NCI-H187 treated with DMSO at 0.1 percent for 48 hours (cell line): ENCODE data around the gene NRIP1.

Experiments used
- DNase-seq: peaks from one replicate; lab custom pipeline; 2025; lab: John Stamatoyannopoulos, UW

NRIP1 gene, protein sequence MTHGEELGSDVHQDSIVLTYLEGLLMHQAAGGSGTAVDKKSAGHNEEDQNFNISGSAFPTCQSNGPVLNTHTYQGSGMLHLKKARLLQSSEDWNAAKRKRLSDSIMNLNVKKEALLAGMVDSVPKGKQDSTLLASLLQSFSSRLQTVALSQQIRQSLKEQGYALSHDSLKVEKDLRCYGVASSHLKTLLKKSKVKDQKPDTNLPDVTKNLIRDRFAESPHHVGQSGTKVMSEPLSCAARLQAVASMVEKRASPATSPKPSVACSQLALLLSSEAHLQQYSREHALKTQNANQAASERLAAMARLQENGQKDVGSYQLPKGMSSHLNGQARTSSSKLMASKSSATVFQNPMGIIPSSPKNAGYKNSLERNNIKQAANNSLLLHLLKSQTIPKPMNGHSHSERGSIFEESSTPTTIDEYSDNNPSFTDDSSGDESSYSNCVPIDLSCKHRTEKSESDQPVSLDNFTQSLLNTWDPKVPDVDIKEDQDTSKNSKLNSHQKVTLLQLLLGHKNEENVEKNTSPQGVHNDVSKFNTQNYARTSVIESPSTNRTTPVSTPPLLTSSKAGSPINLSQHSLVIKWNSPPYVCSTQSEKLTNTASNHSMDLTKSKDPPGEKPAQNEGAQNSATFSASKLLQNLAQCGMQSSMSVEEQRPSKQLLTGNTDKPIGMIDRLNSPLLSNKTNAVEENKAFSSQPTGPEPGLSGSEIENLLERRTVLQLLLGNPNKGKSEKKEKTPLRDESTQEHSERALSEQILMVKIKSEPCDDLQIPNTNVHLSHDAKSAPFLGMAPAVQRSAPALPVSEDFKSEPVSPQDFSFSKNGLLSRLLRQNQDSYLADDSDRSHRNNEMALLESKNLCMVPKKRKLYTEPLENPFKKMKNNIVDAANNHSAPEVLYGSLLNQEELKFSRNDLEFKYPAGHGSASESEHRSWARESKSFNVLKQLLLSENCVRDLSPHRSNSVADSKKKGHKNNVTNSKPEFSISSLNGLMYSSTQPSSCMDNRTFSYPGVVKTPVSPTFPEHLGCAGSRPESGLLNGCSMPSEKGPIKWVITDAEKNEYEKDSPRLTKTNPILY (N-terminal part only)

DNA sequence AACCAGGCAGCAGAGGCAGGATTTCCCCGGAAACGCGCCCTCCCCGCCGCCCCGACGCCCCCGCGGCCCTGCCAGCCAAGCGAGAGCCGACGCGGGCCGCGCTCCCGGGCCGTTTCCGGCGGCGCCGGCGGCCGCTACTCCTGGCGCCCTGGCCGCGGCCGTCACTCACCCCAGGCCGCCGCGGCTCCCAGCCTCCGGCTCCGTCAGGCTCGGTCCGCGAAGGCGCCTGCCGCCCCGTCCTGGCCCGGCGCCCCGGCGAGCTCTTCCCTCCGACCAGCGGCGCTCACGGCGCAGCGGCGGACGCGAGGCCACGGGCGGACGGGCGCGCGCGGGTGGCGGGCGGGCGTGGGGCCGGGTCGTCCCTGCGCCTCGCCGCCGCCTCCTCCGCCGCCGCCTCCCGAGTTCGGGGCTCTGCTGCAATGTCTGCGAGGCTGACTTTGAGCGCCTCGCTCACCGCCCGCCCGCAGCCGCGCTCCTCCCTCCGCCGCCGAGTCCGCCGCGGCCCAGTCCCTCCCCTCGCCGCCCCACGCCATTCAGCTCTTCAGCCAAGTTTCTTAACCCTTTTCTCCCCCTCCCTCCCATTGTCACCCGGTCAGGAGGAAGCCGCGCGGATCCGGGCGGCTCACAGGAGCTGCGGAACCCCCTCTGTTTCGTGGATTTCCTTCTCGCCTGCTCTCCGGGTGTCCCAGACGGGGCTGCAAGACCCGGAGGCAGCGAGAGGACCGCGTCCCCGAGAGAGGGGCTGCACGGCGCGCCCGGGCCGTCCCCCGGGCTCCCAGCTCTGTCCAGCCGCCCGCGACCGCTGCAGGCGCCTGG lies at the start of gene NRIP1:
Gene NRIP1, minus strand, starts transcription at position 425 of the 816 bp plus-strand sequence. CDS start 96,808 bp downstream, outside the sequence.
- no peak for DNase-seq

DNA sequence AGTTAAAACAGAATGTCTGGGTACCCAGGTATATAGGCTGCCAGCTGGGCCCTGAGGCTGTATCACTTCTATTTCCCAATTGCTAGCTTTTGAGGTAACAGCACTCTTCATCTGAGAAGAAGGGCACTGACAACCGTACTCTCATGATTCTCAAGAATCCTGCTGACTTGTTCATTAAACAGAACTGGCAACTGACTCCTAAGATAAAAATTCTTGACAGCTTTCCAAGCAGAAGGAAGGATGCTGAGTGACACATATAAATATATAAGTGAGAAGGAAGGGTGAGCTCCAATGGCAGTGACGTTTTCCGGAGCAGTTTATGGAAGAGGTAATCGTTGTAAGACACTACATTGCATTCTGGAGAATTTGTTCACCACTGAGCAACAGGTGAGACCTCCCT lies 48.1 kb upstream of the NRIP1 start:
- no peak for DNase-seq

DNA sequence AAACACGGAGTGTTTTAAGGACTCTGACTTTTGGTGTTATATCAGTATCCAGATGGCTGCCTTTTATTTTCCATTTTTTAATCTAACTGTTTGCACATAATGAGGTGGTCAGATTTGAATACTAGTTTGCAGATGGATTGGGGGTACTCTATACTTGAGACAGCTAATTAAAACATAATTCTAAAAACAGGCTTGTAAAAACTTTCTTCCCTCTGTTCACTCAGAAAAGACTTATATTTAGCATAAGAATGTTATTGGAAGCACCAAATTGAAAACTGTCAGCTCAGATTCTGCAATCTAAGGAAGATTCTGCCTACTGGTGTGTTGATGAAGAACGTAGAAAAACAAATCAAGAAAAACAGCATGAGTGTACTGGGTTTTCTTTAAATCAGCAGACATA lies 44.0 kb upstream of the NRIP1 start:
- DNase-seq: no peak

DNA sequence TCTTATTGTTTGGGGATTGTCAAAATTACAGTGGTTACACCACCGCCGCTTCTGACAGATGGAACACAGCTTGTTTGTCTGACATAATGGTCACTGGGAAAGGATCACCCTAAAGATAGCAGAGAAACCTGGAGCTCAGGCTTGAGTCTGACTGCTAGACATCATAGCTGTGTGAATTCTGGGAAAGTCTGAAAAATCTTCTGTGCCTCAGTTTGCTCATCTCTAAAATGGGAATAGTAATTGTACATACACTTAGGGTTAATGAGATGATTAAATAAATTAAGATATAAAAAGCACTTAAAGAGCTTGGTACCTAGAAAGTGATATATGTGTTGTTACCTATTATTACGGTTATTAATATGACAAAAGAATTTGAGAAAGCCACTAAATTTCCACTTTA lies 39.7 kb upstream of the NRIP1 start:
- DNase-seq: no peak

DNA sequence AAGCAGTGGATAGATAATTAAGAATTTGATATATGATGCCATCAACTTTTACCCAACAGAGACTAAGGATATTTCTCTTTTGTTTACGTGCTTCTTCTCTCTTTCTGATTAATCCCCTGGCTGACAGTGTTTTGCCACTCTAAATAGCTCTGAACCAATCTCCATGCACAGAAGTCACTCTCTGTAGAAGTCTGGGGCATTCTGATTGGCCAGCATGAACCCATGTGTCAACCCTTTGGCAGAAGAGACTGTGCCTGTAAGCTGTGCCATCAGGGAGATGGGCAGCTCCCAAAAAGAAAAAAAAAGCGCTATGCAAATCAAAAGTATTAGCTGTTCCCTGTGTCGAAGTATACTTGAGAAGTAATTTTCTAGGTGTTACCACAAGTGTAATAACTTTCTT lies 34.1 kb upstream of the NRIP1 start:
- DNase-seq: no peak

DNA sequence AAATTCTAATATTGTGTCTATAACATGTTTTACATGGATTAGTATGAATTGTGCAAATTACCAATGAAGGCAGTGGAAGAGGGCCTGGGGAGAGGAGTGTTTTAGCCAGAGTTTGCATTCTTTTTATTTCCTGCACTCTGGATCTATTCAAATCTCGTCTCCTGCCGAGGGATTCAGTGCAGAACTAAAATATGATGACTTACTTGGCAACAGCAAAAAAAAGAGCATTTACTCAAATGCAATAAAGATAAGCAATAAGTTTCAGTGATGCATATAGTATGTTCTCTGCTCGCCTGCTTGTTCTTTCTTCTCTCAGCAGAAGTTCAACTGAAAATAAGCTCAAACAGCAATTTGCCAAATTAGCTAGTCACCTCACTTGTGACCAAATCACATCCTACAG lies 33.4 kb upstream of the NRIP1 start:
- no peak for DNase-seq

DNA sequence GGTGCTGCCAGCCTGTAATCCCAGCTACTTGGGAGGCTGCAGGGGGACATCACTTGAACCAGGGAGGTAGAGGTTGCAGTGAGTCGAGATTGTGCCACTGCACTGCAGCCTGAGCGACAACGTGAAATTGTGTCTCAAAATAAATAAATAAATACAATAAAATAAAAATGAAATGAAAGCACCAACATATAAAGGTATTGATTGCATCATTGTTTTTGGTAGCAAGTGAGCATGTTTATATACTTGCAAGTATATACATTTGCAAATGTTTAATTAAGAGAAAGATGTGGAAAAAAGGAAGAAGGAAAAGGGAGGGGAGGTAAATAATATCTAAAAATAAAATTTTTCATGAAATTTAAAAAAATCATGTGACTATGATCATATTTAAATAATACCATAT lies 32.8 kb upstream of the NRIP1 start:
- DNase-seq: no peak

DNA sequence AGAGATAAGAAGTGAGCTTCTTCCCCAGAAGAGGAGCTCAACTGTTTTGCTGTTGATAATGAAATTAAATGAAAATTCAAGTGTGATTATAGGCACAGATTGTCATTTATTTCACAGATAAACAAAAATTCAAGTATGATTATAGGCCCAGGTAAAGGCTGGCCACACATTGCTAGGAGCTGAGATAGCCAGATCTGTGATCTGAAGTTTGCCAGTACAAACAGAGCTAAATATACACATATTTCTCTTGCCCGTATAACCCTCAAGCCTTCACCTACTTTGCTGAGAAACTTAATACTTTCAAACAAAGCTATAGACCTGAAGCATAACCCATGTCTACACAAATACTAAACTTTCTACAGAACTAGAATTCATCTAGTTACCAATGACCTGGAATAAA lies 31.3 kb upstream of the NRIP1 start:
- no peak for DNase-seq

DNA sequence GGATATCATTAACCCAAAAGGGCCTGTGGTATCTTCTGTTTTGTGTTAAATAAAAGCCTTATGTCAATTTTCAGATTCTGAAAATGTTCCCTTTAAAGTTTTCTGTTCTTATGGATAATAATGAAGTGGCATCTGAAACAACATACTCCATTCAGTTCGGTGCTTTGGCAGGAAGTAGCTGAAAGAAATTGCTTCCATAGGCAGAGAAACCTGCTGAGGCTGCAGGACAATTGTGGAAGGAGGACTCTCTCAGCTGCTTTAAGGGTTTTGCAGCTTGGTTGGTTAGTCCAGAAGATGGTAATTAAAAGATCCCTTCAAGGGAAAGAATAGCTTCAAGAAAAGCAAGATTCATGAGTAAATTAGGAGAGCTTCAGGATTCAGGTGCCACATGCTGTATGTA lies 30.5 kb upstream of the NRIP1 start:
- DNase-seq: no peak

DNA sequence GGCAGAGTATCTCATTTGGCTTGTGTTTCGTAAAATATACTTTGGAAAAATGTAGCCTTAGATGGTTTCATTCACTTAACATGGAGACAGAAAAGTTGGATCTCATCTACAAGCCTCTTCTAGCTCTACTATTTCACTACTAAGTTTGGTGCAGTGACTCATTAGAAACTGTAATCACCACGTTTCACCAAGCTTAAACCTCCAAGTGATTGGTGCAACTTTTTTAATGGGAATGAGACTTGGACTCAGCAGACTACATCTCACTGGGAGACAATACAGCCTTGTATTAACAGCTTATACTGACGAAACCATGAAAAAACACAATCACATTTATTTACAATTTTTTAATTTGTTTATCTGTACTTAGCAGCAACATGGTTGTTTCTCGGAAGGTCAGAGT lies 29.9 kb upstream of the NRIP1 start:
- DNase-seq: no peak

DNA sequence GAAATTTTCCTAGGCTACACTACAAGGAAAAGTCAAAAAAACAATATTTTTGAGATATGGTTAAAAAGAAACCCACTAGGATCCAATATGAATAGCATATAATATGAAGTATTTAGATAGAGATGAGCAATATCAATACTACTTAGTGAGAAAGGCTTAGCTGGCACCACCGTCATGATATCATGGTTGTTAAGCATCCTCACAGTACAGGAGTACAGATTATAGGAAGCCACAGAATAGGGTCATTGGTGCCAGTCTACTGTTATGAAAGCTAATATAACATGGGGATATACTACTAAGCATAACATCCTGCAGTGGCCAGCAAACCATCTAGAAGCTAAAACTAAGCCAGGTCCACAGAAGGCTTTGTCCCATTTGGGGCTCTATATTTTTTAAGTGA lies 28.4 kb upstream of the NRIP1 start:
- DNase-seq: no peak

DNA sequence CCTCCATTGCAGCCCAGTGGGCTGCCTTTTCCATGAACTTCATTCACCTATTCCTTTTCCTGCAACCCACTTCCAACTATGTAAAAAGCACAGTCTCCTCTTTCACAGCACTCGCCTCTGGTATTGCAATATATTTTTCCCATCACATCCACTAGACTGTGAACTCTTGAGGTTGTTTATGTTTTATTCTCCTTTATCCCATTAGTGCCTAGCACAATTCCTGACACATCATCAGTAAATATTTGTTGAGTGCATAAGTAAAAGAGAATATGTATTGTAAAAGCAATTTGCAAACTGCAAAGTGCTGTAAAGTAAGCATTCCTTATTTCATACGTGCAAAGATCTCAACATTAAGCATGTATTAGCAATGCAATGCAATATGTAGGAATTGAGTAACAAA lies 27.9 kb upstream of the NRIP1 start:
- no peak for DNase-seq

DNA sequence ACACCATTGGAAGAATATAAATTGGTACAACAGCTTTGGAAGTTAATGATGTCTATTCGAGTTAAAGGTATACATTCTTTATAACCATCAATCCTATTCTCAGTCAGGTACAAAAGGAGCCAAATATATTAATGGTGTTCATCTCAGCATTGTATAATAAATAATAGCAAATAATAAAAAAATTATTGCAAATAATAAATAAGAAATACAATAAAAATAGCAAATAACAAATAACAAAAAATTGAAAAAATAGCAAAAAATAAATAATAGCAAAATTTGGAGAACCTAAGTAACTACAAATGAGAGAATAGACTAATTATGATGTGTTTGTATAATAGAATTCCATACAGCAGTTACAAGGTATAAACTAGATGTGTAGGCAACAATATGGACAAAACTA lies 25.6 kb upstream of the NRIP1 start:
- no peak for DNase-seq

DNA sequence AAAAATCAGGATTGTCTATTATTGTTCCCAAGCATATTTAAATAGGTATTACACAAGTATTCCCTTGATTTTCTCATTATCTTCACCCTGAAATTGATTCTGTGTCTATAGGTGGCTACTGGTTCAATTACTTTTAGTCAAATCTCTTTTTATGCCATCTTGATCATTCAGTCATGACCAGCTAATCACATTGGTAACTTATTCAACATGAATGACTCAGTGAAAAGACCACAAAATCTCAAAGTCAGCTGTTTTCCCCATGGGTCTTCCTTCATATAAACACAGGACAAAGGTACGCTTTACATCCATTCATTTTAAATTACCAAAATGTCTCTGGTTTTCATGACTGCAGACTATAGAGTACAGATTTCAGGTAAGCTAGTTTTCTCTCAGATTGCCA lies 23.7 kb upstream of the NRIP1 start:
- no peak for DNase-seq

DNA sequence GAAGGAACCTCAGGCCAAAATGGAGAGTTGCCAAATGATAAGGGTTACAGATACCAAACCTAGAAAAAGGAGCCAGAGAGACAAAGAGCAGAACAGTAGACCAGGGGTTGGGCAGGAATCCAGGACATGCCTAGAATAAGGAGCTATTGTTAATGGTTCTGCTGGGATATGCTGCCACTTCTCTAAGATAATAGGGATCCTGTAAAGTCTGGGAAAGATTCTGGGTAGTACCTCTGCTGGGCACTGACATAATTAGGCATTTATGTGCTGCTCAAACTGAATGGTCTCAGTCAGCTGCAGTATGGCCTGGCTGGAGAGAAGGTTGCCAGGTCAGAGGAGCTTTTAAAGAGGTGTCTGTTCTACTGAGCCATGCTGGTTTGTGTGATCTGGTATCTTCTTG lies 19.9 kb upstream of the NRIP1 start:
- no peak for DNase-seq

DNA sequence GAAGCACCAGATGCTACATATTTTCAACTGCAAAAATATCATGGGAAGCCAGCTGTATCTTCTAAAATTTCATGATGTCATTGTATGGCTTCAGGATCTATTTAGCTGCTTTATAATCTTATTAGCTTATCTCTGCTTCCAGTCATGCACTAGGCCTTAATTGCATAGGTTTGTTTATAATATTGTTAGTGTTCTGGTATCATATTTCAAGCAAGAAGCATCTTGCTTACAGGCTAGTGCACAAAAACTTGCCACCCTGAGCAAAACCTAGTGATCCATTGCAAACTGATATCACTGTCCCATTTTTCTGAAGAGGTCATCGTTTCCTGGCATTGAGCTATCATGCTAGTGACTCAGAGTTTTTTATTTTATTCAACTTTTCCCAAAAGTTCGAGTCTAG lies 15.7 kb upstream of the NRIP1 start:
- DNase-seq: no peak

DNA sequence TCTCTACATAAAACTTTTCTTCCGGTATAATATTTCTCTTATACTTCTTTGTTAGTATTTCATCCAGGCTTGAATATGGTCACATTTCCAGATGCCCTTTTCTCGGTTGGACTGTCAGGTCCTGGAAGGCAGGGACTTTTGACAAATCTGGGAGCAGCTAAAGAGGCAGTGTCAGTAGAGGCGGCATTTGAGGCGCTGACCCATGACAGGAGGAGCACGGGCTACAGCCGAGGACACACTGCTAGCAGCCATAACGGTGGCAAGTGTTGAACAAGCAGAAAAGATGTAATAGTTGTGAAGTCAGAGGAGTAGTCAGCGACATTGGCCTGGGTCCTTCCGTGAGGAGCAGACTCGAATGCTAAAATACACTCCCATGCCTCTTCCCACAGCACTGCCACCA lies 14.5 kb upstream of the NRIP1 start:
- no peak for DNase-seq

DNA sequence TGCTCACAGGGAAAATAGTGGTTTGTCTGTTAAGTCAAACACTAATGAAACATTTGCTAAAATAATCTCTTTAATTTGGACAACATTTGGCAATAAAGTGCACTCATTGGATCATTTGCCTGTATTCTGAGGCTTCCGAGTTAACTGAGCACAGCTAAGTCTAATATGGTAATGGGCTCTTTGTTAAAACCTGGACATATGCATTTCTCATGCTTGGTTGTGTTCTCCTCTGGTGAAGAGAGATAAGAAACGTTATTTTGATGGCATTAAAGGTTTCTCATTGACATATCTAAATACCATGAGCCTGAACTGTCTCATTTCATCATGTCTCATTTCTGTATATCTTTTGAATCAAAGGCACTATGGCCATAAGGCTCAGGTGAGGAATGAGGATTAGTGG lies 13.4 kb upstream of the NRIP1 start:
- no peak for DNase-seq

DNA sequence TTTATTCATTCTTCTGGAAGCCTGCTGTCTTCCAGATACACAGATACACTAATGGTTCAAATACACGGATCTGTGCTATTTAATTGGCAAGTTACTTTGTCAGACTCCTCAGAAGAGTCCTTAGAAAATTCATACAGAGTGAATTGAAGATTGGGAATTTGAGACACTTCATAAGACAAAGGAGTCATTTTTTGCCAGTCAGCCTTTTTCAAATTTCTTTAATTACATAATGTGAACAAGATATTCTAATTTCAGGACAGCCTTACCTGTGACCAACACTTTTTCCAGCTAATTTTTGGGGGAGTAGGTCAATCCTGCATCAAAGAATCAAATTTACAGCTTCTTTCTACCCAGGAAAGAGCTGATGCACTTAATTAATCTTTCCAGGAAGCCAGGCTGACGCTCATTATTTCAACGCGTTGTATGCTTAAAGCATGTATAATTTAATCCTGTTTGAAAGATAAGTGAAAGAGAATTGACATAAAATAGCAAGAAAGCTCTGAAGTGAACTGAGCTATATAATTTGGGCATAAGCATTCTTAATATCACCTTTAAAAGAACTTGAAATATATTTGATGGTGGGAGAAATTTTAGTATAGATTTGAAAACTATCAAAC lies 12.8 kb upstream of the NRIP1 start:
- no peak for DNase-seq

DNA sequence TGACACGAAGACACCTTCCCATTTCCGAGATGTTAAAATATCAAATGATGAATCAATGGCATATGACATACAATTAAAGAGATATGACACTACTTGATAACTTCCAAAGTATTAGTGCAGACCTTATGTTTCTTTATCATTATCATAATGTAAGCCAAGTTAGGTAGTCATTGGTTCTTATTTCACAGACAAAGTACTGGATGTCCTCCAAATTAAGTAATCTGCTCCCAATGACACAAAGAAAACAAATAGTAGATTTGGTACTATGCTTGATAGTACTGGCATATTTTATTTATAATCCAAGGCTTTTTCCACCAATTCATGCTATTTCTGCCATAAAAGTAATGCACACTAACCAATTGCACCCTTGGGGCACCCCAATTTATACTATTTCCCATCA lies 11.9 kb upstream of the NRIP1 start:
- no peak for DNase-seq

DNA sequence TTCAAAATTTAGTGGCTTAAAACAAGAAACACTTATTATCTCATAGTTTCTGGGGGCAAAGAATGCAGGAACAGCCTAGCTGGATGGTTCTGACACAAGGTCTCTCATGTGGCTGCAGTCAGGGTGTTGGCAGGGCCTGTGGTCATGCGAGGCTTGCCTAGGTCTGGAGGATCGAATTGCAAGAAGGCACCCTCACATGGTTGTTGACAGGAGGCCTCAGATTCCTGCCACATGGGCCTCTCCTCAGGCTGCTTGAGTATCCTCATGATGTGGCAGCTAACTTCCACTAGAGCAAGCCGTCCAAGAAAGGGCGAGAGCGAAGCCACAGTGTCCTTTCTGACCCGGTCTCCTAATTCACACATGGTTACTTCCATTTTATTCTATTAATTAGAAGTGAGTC lies 6.2 kb upstream of the NRIP1 start:
- no peak for DNase-seq

DNA sequence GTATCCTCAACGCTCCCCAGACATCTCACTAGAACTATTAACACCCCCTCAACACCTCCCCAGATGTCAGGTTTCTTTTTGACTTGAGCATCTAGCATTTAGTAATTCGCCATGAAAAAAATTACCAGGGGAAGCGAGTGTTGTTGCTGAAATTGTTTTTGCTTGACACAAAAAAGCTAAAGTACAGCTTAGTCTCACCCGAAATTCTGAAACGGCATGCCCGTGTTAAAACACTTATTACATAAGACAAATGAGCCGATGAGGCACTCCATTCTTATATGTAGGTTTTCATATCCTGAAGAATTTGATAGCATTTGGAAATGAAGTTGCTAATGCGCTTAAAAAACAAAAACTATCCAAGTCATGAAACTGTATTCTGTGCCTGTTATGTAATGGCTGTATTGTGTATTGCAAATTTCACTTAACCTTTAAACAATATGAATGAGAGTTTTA lies 1.3 kb upstream of the NRIP1 start:
- no peak for DNase-seq
